ENCODE results near the gene GLYATL1.

GLYATL1 gene

DNA sequence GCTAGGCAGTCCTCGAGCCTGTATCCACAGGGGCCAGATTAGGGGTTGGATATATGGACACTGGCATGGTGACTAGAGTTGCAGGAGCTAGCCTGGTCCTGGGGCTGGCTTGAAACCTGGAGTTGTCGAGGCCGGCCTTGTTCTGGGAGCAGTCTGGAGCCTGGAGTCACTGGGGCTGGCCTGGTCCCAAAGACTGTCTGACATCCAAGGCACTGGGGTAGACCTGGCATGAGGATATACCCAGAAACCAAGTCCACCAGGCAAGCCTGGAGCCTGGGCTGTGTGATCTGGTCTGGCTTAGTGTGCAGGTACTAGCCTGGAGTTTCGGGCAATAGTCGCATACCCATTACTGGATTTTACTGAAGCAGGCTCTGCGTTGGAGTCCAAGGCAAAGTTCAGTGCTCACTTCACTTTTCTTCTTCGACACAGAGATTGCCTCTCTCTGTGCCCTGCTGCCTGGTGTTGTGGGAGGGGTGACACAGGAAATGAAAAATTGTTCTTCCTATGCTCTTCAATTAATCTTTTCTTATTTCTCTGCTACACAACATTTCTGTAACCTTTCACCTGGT is 4.3 kb upstream of the GLYATL1 start:
- Mint-ChIP-seq H3K27me3 (ENCODE audit: low read depth) (peaks cover 5% of the 10 kb centered on the region), H3K9me3 (no peaks in the 10 kb centered on the region), H3K36me3 (ENCODE audit: low read depth) (no peaks in the 10 kb centered on the region), H3K27ac (no peak overlapping the region), H3K4me3 (no peak overlapping the region), H3K4me1 (ENCODE audit: low read depth) (no peaks in the 10 kb centered on the region)
- no peak for DNase-seq (ENCODE audit: low spot score)

DNA sequence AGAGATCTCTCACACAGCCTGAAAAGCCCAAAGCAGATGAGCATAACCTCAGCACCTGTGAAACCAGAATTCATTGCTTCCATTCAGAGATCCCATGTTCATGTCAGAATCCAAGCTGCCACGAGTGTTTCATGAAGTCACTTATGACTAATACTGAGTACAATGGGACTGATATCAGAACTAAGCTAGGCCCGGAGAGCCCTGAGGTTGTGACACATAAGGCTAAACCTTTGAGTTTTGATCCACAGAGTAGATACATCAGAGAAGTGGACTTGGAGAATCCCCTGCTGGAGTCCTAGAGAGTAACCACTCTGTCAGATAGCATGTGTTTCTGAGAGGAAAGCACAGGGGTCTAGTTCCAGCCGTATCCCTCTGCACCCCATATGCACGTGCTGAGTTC is 890 bp upstream of the GLYATL1 start:
- H3K36me3 Mint-ChIP-seq (ENCODE audit: low read depth), result no peaks in the 10 kb centered on the region
- no peaks in the 10 kb centered on the region for H3K9me3 Mint-ChIP-seq
- H3K4me3 Mint-ChIP-seq, result no peak overlapping the region
- H3K27ac Mint-ChIP-seq, result no peak overlapping the region
- DNase-seq (ENCODE audit: low spot score), result no peak
- H3K27me3 Mint-ChIP-seq (ENCODE audit: low read depth), result no peaks in the 10 kb centered on the region
- H3K4me1 Mint-ChIP-seq (ENCODE audit: low read depth), result no peaks in the 10 kb centered on the region

DNA sequence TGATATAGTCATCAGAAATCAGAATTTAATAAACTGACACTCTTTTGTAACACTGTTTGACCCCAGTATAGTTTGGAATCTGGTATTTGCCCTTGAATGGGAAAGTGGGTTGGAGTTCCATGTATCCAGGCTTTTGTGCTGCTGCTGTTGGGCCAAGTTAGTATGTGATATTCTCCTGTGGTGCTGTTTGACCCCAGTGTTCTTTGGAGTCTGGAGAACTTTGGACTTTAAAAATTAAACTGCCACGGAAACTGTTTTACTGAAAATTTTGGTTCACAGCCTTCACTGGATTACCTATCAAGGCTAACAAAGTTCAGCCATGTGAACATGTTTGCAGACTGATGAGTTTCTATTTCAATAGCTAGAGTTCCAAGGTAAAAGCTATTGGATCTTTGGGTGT is 740 bp downstream of the GLYATL1 start:
- H3K4me3 Mint-ChIP-seq, result no peak overlapping the region

DNA sequence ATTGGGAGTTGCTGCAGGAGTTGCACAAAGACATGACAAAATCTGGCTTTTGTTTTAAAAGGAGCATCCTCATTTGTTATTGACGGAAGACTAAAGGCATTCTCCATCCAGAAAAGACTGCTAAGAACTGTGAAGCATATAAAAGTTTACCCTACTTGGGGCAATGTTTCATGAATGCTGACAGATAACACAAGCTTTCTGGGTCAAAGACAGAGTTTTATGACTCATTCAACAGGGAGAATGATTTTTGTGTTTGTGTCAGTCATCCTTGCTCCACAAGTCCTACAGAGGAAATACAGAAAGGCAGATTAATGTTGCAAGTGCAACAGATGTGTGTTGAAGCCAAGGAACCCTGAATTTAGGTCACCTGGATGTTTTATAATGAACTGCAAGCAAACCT is 2.5 kb downstream of the GLYATL1 start:
- Mint-ChIP-seq H3K27me3 (ENCODE audit: low read depth) (peaks cover 5% of the 10 kb centered on the region), H3K36me3 (ENCODE audit: low read depth) (no peaks in the 10 kb centered on the region), H3K27ac (no peak overlapping the region), H3K9me3 (no peaks in the 10 kb centered on the region), H3K4me3 (no peak overlapping the region), H3K4me1 (ENCODE audit: low read depth) (no peaks in the 10 kb centered on the region)
- no peak for DNase-seq (ENCODE audit: low spot score)

More for the DNA sequence above, 740 bp downstream of the GLYATL1 start:
- no peaks in the 10 kb centered on the region for H3K9me3 Mint-ChIP-seq
- H3K36me3 Mint-ChIP-seq (ENCODE audit: low read depth), result no peaks in the 10 kb centered on the region
- H3K4me1 Mint-ChIP-seq (ENCODE audit: low read depth), result no peaks in the 10 kb centered on the region
- H3K27me3 Mint-ChIP-seq (ENCODE audit: low read depth), result no peaks in the 10 kb centered on the region
- no peak overlapping the region for H3K27ac Mint-ChIP-seq
- no peak for DNase-seq (ENCODE audit: low spot score)

- H3K27ac Mint-ChIP-seq, result no peak overlapping the region
- no peaks in the 10 kb centered on the region for H3K4me1 Mint-ChIP-seq (ENCODE audit: low read depth)
- peaks cover 5% of the 10 kb centered on the region for H3K27me3 Mint-ChIP-seq (ENCODE audit: low read depth)
- H3K4me3 Mint-ChIP-seq, result no peak overlapping the region
- no peak for DNase-seq (ENCODE audit: low spot score)
- H3K9me3 Mint-ChIP-seq, result no peaks in the 10 kb centered on the region
- H3K36me3 Mint-ChIP-seq (ENCODE audit: low read depth), result no peaks in the 10 kb centered on the region
These were observed 6.4 kb downstream of the GLYATL1 start for GRCh38 chr11:58945663-58946062.

DNA sequence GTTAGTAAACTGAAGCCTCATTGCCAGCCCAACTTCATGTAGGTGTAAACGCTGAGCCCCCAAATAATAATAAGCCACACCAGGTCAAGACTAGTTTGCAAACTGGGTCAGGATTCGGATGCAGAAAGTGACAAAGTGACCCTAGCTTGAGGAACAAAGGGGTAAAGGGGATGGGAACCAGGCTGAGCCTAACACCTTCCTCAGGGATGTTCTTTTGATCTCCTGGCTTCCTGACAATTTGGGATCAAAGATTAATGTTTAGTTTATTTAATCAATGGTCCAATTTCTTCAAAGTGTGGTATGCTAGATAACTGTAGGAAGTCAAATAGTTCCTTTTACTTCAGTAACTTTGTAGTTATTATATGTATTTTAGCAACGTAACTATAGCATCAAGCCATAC is 9.9 kb downstream of the GLYATL1 start:
- peaks cover 9% of the 10 kb centered on the region for H3K27me3 Mint-ChIP-seq (ENCODE audit: low read depth)
- DNase-seq (ENCODE audit: low spot score), result no peak
- H3K36me3 Mint-ChIP-seq (ENCODE audit: low read depth), result no peaks in the 10 kb centered on the region
- H3K9me3 Mint-ChIP-seq, result no peaks in the 10 kb centered on the region
- no peaks in the 10 kb centered on the region for H3K4me1 Mint-ChIP-seq (ENCODE audit: low read depth)
- H3K27ac Mint-ChIP-seq, result no peak overlapping the region
- no peak overlapping the region for H3K4me3 Mint-ChIP-seq

DNA sequence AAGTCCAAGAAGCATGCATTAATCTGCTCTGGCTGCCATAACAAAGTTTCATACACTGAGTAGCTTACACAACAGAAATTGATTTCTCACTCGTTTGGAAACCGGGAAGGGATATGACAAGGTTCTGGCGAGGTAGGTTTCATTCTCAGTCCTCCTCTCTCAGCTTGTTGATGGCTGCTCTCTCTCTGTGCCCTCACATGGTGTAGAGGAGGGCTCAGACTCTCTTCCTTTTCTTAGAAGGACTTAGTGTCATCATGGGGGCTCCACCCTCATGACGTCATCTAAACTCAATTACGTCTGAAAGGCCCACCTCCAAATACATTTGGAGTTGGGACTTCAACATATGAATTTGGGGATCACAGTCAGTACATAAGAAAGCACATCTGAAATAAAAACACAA is 18.6 kb downstream of the GLYATL1 start:
- Mint-ChIP-seq H3K27me3 (ENCODE audit: low read depth) (peaks cover 2% of the 10 kb centered on the region), H3K4me1 (ENCODE audit: low read depth) (no peaks in the 10 kb centered on the region), H3K9me3 (no peaks in the 10 kb centered on the region), H3K27ac (no peak overlapping the region), H3K4me3 (no peak overlapping the region), H3K36me3 (ENCODE audit: low read depth) (no peaks in the 10 kb centered on the region)
- no peak for DNase-seq (ENCODE audit: low spot score)

DNA sequence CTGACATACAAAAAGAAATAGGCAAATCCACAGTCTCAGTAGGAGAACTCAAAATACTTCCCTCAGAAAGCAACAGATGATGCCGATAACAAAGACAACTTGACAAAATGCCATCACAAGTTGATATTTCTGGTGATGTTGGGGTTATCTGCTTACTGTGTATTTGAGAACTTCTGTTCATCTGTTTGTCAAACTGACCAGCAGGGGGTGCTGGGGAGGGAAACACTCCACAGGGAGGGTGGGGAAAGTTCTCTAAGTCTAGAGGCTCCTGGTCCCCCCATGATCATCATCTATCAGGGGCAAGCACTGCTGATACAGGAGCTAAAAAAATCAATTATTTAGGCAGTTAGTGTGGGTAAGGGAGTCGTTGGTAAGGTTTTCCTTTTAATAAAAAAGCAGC is 19.2 kb downstream of the GLYATL1 start:
- Mint-ChIP-seq H3K27ac (no peak overlapping the region), H3K9me3 (no peaks in the 10 kb centered on the region), H3K4me3 (no peak overlapping the region), H3K36me3 (ENCODE audit: low read depth) (no peaks in the 10 kb centered on the region), H3K4me1 (ENCODE audit: low read depth) (no peaks in the 10 kb centered on the region), H3K27me3 (ENCODE audit: low read depth) (no peaks in the 10 kb centered on the region)
- no peak for DNase-seq (ENCODE audit: low spot score)

- H3K4me3 Mint-ChIP-seq, result no peak overlapping the region
- H3K9me3 Mint-ChIP-seq, result no peaks in the 10 kb centered on the region
- DNase-seq (ENCODE audit: low spot score), result no peak
- H3K27me3 Mint-ChIP-seq (ENCODE audit: low read depth), result peaks cover 4% of the 10 kb centered on the region
- H3K27ac Mint-ChIP-seq, result no peak overlapping the region
- no peaks in the 10 kb centered on the region for H3K4me1 Mint-ChIP-seq (ENCODE audit: low read depth)
- H3K36me3 Mint-ChIP-seq (ENCODE audit: low read depth), result no peaks in the 10 kb centered on the region
These were observed 24.3 kb downstream of the GLYATL1 start for GRCh38 chr11:58963551-58964104.

DNA sequence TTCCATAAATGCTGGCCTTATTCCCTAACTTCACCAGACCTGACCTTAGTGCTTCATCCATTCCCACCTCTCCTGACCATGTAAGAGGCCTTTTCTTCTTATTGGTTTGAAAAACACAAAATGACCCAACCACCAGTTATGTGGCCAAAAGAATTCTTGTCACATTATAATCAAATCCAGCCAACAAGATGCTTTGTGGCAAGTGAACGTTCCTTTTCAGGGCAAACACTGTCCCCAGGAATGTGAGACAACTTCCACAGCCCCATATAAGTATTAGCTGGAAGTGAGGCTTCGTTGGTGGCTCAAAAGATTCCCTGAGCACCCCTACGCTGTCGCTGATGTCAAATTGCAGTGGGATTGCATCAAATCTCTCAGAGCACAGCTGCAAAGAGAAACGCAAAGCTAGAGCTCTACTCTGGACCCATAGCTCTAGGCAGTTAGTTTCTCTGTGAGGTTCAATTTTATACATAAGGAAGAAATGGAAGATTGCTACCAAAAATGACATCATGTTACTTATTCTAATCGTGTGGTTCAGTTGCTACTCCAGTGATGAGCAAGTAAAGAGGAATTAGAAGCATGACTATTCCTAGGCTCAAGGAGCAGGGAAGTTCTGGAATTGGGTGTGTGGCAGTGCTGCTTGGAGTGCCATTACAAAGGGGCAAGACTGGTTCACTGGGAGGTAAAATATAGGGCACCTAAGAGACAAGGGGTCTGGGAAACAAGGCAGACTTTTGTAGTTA is 26.1 kb downstream of the GLYATL1 start:
- no peaks in the 10 kb centered on the region for H3K4me1 Mint-ChIP-seq (ENCODE audit: low read depth)
- DNase-seq (ENCODE audit: low spot score), result no peak
- H3K4me3 Mint-ChIP-seq, result no peak overlapping the region
- H3K27ac Mint-ChIP-seq, result no peak overlapping the region
- no peaks in the 10 kb centered on the region for H3K36me3 Mint-ChIP-seq (ENCODE audit: low read depth)
- no peaks in the 10 kb centered on the region for H3K9me3 Mint-ChIP-seq
- H3K27me3 Mint-ChIP-seq (ENCODE audit: low read depth), result peaks cover 4% of the 10 kb centered on the region

GRCh38 chr11:58968251-58968711 is 29.0 kb downstream of the GLYATL1 start:
- Mint-ChIP-seq H3K27ac (no peak overlapping the region), H3K4me3 (no peak overlapping the region), H3K4me1 (ENCODE audit: low read depth) (no peaks in the 10 kb centered on the region), H3K36me3 (ENCODE audit: low read depth) (no peaks in the 10 kb centered on the region), H3K27me3 (ENCODE audit: low read depth) (peaks cover 4% of the 10 kb centered on the region), H3K9me3 (no peaks in the 10 kb centered on the region)
- no peak for DNase-seq (ENCODE audit: low spot score)

DNA sequence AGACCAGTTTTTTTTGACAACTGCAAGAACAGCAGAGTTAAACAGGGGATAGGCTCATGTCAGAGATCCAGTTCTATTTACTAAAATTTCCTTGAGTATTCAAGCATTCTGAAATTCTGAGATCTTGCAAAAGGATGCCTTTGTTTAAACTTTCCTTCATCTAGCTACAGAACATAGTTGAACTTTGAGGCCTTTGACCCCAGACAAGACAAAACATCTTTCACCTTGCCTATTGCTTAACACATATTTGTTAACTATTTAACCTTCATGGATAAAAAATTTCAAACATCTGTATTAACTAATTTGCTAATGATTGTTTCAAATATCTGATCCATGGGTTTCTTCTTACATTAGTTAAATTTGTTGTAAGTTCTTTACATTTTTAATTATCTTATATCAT is 38.2 kb downstream of the GLYATL1 start:
- DNase-seq (ENCODE audit: low spot score), result no peak
- no peaks in the 10 kb centered on the region for H3K9me3 Mint-ChIP-seq
- H3K27me3 Mint-ChIP-seq (ENCODE audit: low read depth), result no peaks in the 10 kb centered on the region
- no peaks in the 10 kb centered on the region for H3K36me3 Mint-ChIP-seq (ENCODE audit: low read depth)
- H3K4me3 Mint-ChIP-seq, result no peak overlapping the region
- no peaks in the 10 kb centered on the region for H3K4me1 Mint-ChIP-seq (ENCODE audit: low read depth)
- no peak overlapping the region for H3K27ac Mint-ChIP-seq

- DNase-seq (ENCODE audit: low spot score), result no peak
- no peaks in the 10 kb centered on the region for H3K4me1 Mint-ChIP-seq (ENCODE audit: low read depth)
- no peaks in the 10 kb centered on the region for H3K27me3 Mint-ChIP-seq (ENCODE audit: low read depth)
- H3K4me3 Mint-ChIP-seq, result no peak overlapping the region
- no peaks in the 10 kb centered on the region for H3K36me3 Mint-ChIP-seq (ENCODE audit: low read depth)
- H3K27ac Mint-ChIP-seq, result no peak overlapping the region
- H3K9me3 Mint-ChIP-seq, result no peaks in the 10 kb centered on the region
These were observed 39.9 kb downstream of the GLYATL1 start for GRCh38 chr11:58979222-58979621.

DNA sequence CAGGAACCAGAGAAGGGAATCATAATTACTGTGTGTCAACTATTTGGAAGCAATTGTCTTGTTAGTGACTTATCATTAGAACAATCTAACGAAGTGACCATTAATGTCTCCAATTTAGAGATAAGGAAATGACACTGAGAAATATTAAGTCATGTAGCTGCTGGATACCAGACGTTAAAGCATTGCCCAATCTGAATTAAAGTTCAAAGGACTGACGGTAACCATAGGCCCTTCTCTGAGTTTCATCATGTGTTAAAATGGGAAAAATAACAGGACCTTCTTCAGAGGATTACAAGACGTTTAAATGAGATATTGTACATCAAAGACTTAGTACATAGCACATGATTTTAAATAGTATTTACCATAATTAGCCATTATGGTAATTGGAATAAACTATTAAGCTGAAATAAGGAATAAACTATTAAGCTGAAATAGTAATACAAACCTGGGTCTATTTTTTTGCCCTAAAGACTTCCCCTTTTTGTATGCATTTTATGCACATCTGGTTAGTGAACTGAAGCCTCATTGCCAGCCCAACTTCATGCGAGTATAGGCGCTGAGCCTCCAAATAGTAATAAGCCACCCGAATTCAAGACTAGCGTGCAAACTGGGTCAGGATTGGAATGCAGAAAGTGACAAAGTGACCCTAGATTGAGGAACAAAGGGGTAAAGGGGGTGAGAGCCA is 41.0 kb downstream of the GLYATL1 start:
- no peaks in the 10 kb centered on the region for H3K4me1 Mint-ChIP-seq (ENCODE audit: low read depth)
- H3K9me3 Mint-ChIP-seq, result no peaks in the 10 kb centered on the region
- H3K4me3 Mint-ChIP-seq, result no peak overlapping the region
- DNase-seq (ENCODE audit: low spot score), result no peak
- H3K27ac Mint-ChIP-seq, result no peak overlapping the region
- H3K36me3 Mint-ChIP-seq (ENCODE audit: low read depth), result no peaks in the 10 kb centered on the region
- no peaks in the 10 kb centered on the region for H3K27me3 Mint-ChIP-seq (ENCODE audit: low read depth)
